BLaER1 treated with 17β-estradiol and CSF1 and Interleukin-3, amounts not matched to agents 10 nM and 100 nM (cell line): ENCODE data around the gene CAMK4.

Experiments used
- H3K27ac ChIP-seq, 11 experiments: shearing (Covaris generic); formaldehyde crosslinking; 2 replicates each; pipeline ENCODE4 v1.8.1; 2022
- H3K27me3 ChIP-seq, 11 experiments: shearing (Covaris generic); formaldehyde crosslinking; 2 replicates each; pipeline ENCODE4 v1.8.1; 2022
- H3K36me3 ChIP-seq, 11 experiments: shearing (Covaris generic); formaldehyde crosslinking; 2 replicates each; pipeline ENCODE4 v1.8.1; 2022
- H3K4me1 ChIP-seq, 10 experiments: shearing (Covaris generic); formaldehyde crosslinking; 2 replicates each; pipeline ENCODE4 v1.8.1; 2022
- H3K4me2 ChIP-seq, 11 experiments: shearing (Covaris generic); formaldehyde crosslinking; 2 replicates each; pipeline ENCODE4 v1.8.1; 2022
- H3K4me3 ChIP-seq, 10 experiments: shearing (Covaris generic); formaldehyde crosslinking; 2 replicates each; pipeline ENCODE4 v1.8.1; 2022
- H3K9ac ChIP-seq, 11 experiments: shearing (Covaris generic); formaldehyde crosslinking; 2 replicates each; pipeline ENCODE4 v1.8.1; 2022
- H3K9me3 ChIP-seq, 11 experiments: shearing (Covaris generic); formaldehyde crosslinking; replicated peaks in 1 of 11; 2 replicates each; pipeline ENCODE4 v1.8.1; 2022
- H4K20me1 ChIP-seq, 11 experiments: shearing (Covaris generic); formaldehyde crosslinking; 2 replicates each; pipeline ENCODE4 v1.8.1; 2022
- Cebpa-rat ChIP-seq, 11 experiments: shearing (Covaris generic); IDR thresholded peaks; 2 replicates each; pipeline ENCODE4 v1.8.1; 2022

The CAMK4 gene

DNA sequence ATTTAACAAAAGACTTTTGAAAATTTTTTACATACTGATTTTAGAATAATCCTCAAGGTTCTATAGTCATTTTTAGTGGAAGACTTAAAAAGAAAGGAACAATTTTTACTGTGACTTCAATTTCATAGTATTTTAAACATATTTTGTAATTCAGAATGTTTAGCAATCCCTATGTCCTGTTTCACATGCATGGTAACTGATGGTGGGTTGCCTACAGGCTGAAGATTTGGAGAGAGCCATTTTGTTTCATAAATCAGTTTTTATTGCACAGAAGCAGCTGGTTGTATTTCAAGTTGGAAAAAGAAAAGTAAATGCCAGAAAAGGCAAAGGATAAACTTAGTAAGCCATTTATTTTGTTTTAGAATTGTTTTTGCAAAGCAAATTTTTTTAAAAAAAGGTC is 264.2 kb downstream of the CAMK4 start:
- no peaks in the 10 kb centered on the region for H4K20me1 ChIP-seq
- no peaks in the 10 kb centered on the region for H3K27me3 ChIP-seq
- peaks cover 0 to 8% (median 0%) of the 10 kb centered on the region in 11 experiments; a peak in 1 of 22 replicates for H3K36me3 ChIP-seq
- H3K4me3 ChIP-seq = no peak overlapping the region
- H3K9ac ChIP-seq = no peak overlapping the region
- H3K4me2 ChIP-seq = no peak overlapping the region
- no peak overlapping the region for H3K27ac ChIP-seq
- no peak for TF ChIP-seq Cebpa-rat (IDR thresholded peaks at IDR 0.05)
- H3K9me3 ChIP-seq = no peaks in the 10 kb centered on the region
- no peaks in the 10 kb centered on the region for H3K4me1 ChIP-seq

DNA sequence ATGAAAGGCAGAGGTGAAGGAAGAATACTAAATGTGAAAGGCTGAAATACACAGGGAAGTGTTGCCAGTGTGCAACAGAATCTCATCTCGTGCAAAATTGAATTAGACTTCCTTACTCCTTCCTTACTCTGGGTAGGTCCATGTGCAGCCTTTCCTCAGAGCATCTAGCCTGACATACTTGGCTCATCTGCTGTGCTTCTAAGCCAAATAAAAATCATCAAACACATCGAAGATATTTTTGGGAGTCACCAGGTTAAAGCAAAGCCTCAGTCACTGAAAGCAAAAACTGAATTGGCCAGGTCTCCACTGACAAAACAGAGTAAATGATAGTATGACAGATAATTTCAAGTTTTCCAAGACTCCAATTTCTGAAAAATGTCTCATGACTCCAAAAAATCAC is 268.8 kb downstream of the CAMK4 start:
- Histone ChIP-seq H3K4me1 (0 out of 20 replicates have a peak, but pooled peaks cover 0 to 5% (median 0%) of the 10 kb centered on the region in 10 experiments), H3K4me2 (no peak overlapping the region), H3K36me3 (peaks cover 9 to 35% (median 21%) of the 10 kb centered on the region in 11 experiments; a peak in 20 of 22 replicates), H3K9ac (no peak overlapping the region), H4K20me1 (no peaks in the 10 kb centered on the region), H3K27ac (no peak overlapping the region), H3K4me3 (no peak overlapping the region), H3K9me3 (no peaks in the 10 kb centered on the region), H3K27me3 (no peaks in the 10 kb centered on the region)
- TF ChIP-seq Cebpa-rat (IDR thresholded peaks at IDR 0.05) = no peak

DNA sequence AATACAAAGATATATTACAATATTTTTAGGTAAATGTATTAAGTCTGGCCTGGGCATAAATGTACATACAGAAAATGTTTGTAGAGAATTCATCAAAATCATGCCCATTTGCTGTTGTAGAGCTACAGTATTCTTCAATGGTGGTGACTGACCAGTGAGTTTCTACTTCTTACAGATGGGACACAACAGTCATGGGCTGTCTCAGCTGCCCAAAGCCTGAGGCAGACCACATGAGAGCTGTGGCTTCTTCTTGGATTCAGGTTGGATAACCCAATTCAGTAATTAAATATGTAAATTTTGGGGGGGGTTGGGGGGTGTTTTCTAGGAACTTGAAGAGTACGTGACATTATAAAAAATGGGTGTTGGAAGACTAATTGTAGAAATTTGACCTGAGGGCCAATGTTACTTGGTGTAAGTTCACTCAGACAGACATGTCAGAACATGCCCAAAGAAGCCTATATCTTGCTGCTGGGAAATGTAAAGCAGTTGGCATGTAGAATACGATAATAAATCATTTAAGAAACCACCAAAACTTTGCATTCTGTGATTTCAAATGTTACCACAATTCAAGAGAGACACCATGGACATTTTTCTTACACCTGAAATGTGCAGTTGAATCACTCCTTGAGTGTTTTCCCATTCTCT is 270.3 kb downstream of the CAMK4 start:
- no peak for TF ChIP-seq Cebpa-rat (IDR thresholded peaks at IDR 0.05)

DNA sequence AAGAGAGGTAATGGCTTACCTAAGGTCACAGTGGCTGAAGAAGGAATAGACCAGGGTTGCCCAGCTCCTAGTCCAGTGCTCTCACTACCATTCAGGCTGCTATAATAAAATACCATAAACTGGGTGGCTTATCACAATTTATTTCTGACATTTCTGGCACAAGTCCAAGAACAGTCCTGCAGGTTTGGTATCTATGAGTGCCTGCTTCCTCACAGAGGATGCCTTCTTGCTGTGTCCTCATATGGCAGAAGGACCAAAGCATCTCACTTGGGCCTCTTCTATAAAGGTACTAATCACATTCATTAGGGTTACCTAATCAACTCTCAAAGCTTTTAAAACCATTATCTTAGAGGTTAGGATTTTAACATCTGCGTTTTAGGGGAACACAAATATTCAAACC is 271.0 kb downstream of the CAMK4 start:
- H3K9me3 ChIP-seq = no peaks in the 10 kb centered on the region
- H3K27ac ChIP-seq = peak overlapping the region in 2 of 11 experiments; percentile 44 to 57; a peak in 3 of 22 replicates
- no peaks in the 10 kb centered on the region for H3K27me3 ChIP-seq
- H3K36me3 ChIP-seq = peaks cover 31 to 56% (median 41%) of the 10 kb centered on the region in 11 experiments
- no peaks in the 10 kb centered on the region for H4K20me1 ChIP-seq
- no peak overlapping the region for H3K9ac ChIP-seq
- no peak for TF ChIP-seq Cebpa-rat (IDR thresholded peaks at IDR 0.05)
- peaks cover 0 to 11% (median 0%) of the 10 kb centered on the region in 10 experiments; a peak in 1 of 20 replicates for H3K4me1 ChIP-seq
- H3K4me3 ChIP-seq = no peak overlapping the region
- H3K4me2 ChIP-seq = 0 out of 22 replicates have a peak overlapping the region, but pooled peaks of 1 of the 11 experiments have one; percentile 2

More for the DNA sequence above, 270.3 kb downstream of the CAMK4 start:
- Histone ChIP-seq H3K9me3 (no peaks in the 10 kb centered on the region), H3K4me3 (no peak overlapping the region), H3K4me1 (peaks cover 0 to 11% (median 0%) of the 10 kb centered on the region in 10 experiments; a peak in 1 of 20 replicates), H3K27me3 (no peaks in the 10 kb centered on the region), H3K36me3 (peaks cover 24 to 49% (median 34%) of the 10 kb centered on the region in 11 experiments), H3K27ac (peak overlapping the region in 6 of 11 experiments; percentile 13 to 57 (median 34); a peak in 6 of 22 replicates), H3K9ac (no peak overlapping the region), H3K4me2 (no peak overlapping the region), H4K20me1 (no peaks in the 10 kb centered on the region)

DNA sequence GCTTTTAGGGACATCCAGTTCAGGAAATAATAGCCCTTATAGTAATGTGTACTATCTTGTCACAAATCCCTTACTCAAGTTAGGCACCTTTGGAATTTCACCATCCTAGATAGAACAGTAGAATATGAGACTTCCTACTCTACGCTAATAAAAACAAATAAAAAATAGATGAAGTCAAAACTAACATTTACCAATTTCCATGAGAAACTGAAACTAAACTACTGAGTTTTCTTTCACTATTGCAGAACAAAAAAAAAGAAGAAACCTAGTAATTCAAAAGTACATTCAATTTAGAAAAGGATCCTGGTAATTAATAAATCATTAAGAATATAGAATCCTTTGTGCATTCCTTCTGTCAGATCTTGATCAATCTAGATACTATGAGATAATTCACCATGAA is 274.2 kb downstream of the CAMK4 start:
- H3K27me3 ChIP-seq = no peaks in the 10 kb centered on the region
- H3K9me3 ChIP-seq = no peaks in the 10 kb centered on the region
- no peak overlapping the region for H3K4me2 ChIP-seq
- peaks cover 47 to 87% (median 68%) of the 10 kb centered on the region in 11 experiments for H3K36me3 ChIP-seq
- peaks cover 0 to 11% (median 0%) of the 10 kb centered on the region in 10 experiments; a peak in 1 of 20 replicates for H3K4me1 ChIP-seq
- no peak overlapping the region for H3K4me3 ChIP-seq
- no peak overlapping the region for H3K27ac ChIP-seq
- no peak overlapping the region for H3K9ac ChIP-seq
- peaks cover 0 to 6% (median 0%) of the 10 kb centered on the region in 11 experiments; a peak in 2 of 22 replicates for H4K20me1 ChIP-seq
- no peak for TF ChIP-seq Cebpa-rat (IDR thresholded peaks at IDR 0.05)

DNA sequence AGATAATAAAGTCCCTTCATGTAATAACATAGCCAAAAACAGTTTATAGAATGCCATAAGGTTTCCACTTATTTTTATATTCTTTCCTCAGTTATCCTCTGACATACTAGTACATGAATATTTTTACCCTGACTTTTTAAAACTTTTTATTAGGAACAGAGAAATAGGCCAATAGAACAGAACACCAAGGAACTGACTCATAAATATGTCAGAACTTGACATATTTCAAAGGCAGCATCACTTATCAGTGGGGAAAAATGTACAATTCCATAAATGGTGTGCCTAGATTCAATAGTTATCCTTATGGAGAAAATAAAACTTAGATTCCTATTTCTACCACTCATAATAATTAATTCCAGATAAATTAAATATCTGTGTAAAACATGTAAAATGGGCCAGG is 278.8 kb downstream of the CAMK4 start:
- H3K4me1 ChIP-seq = peaks cover 0 to 16% (median 0%) of the 10 kb centered on the region in 10 experiments; a peak in 5 of 20 replicates
- H3K9me3 ChIP-seq = no peaks in the 10 kb centered on the region
- no peak overlapping the region for H3K27ac ChIP-seq
- H4K20me1 ChIP-seq = peaks cover 0 to 18% (median 5%) of the 10 kb centered on the region in 11 experiments; a peak in 9 of 22 replicates
- H3K36me3 ChIP-seq = peaks cover 53 to 94% (median 73%) of the 10 kb centered on the region in 11 experiments
- H3K27me3 ChIP-seq = no peaks in the 10 kb centered on the region
- no peak overlapping the region for H3K4me2 ChIP-seq
- no peak for TF ChIP-seq Cebpa-rat (IDR thresholded peaks at IDR 0.05)
- no peak overlapping the region for H3K4me3 ChIP-seq
- H3K9ac ChIP-seq = no peak overlapping the region

DNA sequence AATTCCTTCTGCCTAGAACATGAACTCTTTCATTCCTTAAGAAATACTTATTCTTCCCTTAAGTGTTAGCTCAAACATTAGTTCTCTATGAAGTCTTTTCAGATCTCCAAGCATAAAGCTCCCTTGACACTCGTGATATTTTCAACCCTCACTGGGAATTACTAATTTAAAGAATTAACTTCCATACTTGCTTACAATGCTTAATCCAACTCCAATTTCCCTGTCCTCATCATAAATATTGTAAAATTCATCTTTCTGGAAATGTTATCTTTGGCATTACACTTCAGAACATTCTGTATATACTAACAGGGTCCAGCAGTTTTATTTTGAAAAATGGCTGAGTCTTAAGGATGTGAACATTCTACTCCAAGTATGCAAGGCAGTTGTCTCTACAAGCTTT is 280.9 kb downstream of the CAMK4 start:
- H3K4me2 ChIP-seq = no peak overlapping the region
- no peaks in the 10 kb centered on the region for H3K9me3 ChIP-seq
- peaks cover 32 to 78% (median 52%) of the 10 kb centered on the region in 11 experiments for H3K36me3 ChIP-seq
- H4K20me1 ChIP-seq = peaks cover 0 to 35% (median 7%) of the 10 kb centered on the region in 11 experiments; a peak in 12 of 22 replicates
- no peak overlapping the region for H3K27ac ChIP-seq
- no peak for TF ChIP-seq Cebpa-rat (IDR thresholded peaks at IDR 0.05)
- H3K4me3 ChIP-seq = no peak overlapping the region
- H3K27me3 ChIP-seq = no peaks in the 10 kb centered on the region
- no peak overlapping the region for H3K9ac ChIP-seq
- peaks cover under 1 to 30% (median 3%) of the 10 kb centered on the region in 10 experiments; a peak in 17 of 20 replicates for H3K4me1 ChIP-seq

- peak overlapping the region in 3 of 11 experiments; percentile 7 to 91 (median 82); a peak in 3 of 22 replicates for H3K4me2 ChIP-seq
- no peak overlapping the region for H3K4me3 ChIP-seq
- peaks cover 16 to 56% (median 32%) of the 10 kb centered on the region in 11 experiments; a peak in 21 of 22 replicates for H3K36me3 ChIP-seq
- peaks cover 0 to 40% (median 7%) of the 10 kb centered on the region in 11 experiments; a peak in 12 of 22 replicates for H4K20me1 ChIP-seq
- no peak overlapping the region for H3K27ac ChIP-seq
- H3K9ac ChIP-seq = no peak overlapping the region
- no peaks in the 10 kb centered on the region for H3K27me3 ChIP-seq
- H3K4me1 ChIP-seq = peaks cover 12 to 46% (median 20%) of the 10 kb centered on the region in 10 experiments; a peak in 19 of 20 replicates
- no peak for TF ChIP-seq Cebpa-rat (IDR thresholded peaks at IDR 0.05)
- H3K9me3 ChIP-seq = no peaks in the 10 kb centered on the region
These were observed 283.1 kb downstream of the CAMK4 start for GRCh38 chr5:111507276-111507675.

- Histone ChIP-seq H3K36me3 (peaks cover 15 to 38% (median 18%) of the 10 kb centered on the region in 11 experiments; a peak in 21 of 22 replicates), H3K27ac (no peak overlapping the region)
These were observed 284.9 kb downstream of the CAMK4 start for GRCh38 chr5:111509119-111509518.

More at GRCh38 chr5:111509119-111509518, 284.9 kb downstream of the CAMK4 start:
- TF ChIP-seq Cebpa-rat (IDR thresholded peaks at IDR 0.05) = no peak
- H3K4me2 ChIP-seq = peak overlapping the region in 9 of 11 experiments; percentile 16 to 91 (median 88); a peak in 12 of 22 replicates
- H3K9me3 ChIP-seq = no peaks in the 10 kb centered on the region
- no peaks in the 10 kb centered on the region for H3K27me3 ChIP-seq
- peaks cover 0 to 35% (median 7%) of the 10 kb centered on the region in 11 experiments; a peak in 12 of 22 replicates for H4K20me1 ChIP-seq
- peak overlapping the region in 2 of 10 experiments; percentile 98; a peak in 2 of 20 replicates for H3K4me3 ChIP-seq
- no peak overlapping the region for H3K9ac ChIP-seq
- H3K4me1 ChIP-seq = peaks cover 21 to 58% (median 32%) of the 10 kb centered on the region in 10 experiments
